Lung (tissue), 12 donors: Measurements from ENCODE around the gene CRYBG1. TPM values are rescaled to one million over a fixed set of nuclear protein-coding genes. Genes with fewer than 3 reads are reported as not detected.

ENCODE experiments used
- ATAC-seq: fragments of 200-7000 bp; cut with Tn5 transposase; one replicate; pipeline ENCODE4 v1.9.1; 2020; ENCODE audit warnings: moderate number of reproducible peaks; ENCODE audit not compliant: insufficient read depth, low FRiP score
- DNase-seq, 3 donors: peaks; one replicate each; pipeline ENCODE4 v3.0.0-alpha.2; 2013 to 2017
- H3K27ac ChIP-seq, 2 donors: one replicate each; pipeline ENCODE4 v1.5.1; 2013; ENCODE audit warnings: mild to moderate bottlenecking in 2 of 2, moderate library complexity in 2 of 2, control low read depth in 1 of 2, inconsistent platforms in 1 of 2, low read depth in 1 of 2, low read length in 1 of 2
- H3K27me3 ChIP-seq, 3 donors: one replicate each; pipeline ENCODE4 v1.5.1; 2013; ENCODE audit warnings: low read length in 2 of 3; ENCODE audit not compliant: control insufficient read depth in 3 of 3, insufficient read depth in 3 of 3
- H3K36me3 ChIP-seq, 4 donors: one replicate each; pipeline ENCODE4 v1.5.1; 2013; ENCODE audit warnings: low read length in 4 of 4, mild to moderate bottlenecking in 1 of 4, moderate library complexity in 1 of 4; ENCODE audit not compliant: control insufficient read depth in 4 of 4, insufficient read depth in 4 of 4
- H3K4me1 ChIP-seq, 5 donors: one replicate each; pipeline ENCODE4 v1.5.1; 2013; ENCODE audit warnings: low read length in 5 of 5, mild to moderate bottlenecking in 2 of 5, moderate library complexity in 1 of 5; ENCODE audit not compliant: control insufficient read depth in 5 of 5, insufficient read depth in 5 of 5
- H3K4me3 ChIP-seq: one replicate; pipeline ENCODE4 v1.5.1; 2013; ENCODE audit warnings: mild to moderate bottlenecking, control low read depth, moderate library complexity
- H3K9ac ChIP-seq, 2 donors: one replicate each; pipeline ENCODE4 v1.5.1; 2013; ENCODE audit warnings: low read length in 2 of 2, control low read depth in 1 of 2; ENCODE audit not compliant: insufficient read depth in 1 of 2
- H3K9me3 ChIP-seq, 4 donors: one replicate each; pipeline ENCODE4 v1.5.1; 2013; ENCODE audit warnings: low read length in 3 of 4, mild to moderate bottlenecking in 1 of 4, moderate library complexity in 1 of 4; ENCODE audit not compliant: control insufficient read depth in 4 of 4, insufficient read depth in 3 of 4
- WGBS, 2 donors: extraction: QIAGEN DNeasy Blood & Tissue Kit; methylation state at CpG; one replicate each; pipeline ENCODE4 v1.1.7; 2013; 5-methylcytosine and 5-hydroxymethylcytosine counted together
- polyA plus RNA-seq, 2 donors: library from polyadenylated mRNA; stranded (reverse); fragments of 200-250 nt; gene quantifications; one replicate each; pipeline ENCODE4 v1.2.1, GENCODE V29; 2013
- total RNA-seq, 2 donors: library from RNA; depleted of rRNA in 1 of 2; stranded (reverse); fragments of >200 nt in 1 of 2; gene quantifications; one replicate each; pipeline ENCODE4 v1.2.1, GENCODE V29; 2014 to 2021
- TF ChIP-seq, protein P1 (sequence below): IDR thresholded peaks from 2 replicates; pipeline ENCODE4 v1.5.1; 2012; ENCODE audit warnings: mild to moderate bottlenecking; ENCODE audit errors: control extremely low read depth, extremely low read depth
- donor health status: control.
- donor health status: control.
- donor health status: Bipolar disorder and iron deficiency.
- donor health status: healthy.
- donor health status: DM: yes; HTN: yes; CAD: no.

Gene CRYBG1
- total and polyA plus RNA-seq, 4 donors: 5.7 to 28.0 (median 12.6) TPM

DNA sequence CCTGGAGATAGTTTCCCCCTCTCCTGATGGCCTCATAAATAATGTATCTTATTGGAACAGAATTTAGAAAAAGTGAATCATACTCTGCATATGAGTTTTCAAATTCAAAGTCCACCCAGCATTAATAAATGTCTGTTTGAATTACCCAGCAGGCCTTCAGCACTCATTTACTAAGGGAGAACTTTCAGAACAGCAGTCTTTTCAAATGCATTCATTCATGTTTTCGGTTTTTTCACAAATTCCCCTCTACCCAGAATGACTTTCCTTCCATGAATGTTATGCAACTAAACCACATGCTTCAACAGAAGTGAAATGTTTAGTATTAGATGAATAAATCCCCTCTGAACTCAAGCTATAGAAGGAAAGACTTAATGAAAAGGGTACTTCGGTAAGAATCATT, 176.3 kb downstream of the CRYBG1 start:
- no peaks in the 10 kb centered on the region for H3K9me3 ChIP-seq
- no peaks in the 10 kb centered on the region for H3K27me3 ChIP-seq
- WGBS, 2 donors: 30 to 60% methylated on average over 2 of the region's 2 CpGs
- no peak overlapping the region for H3K9ac ChIP-seq
- H3K4me1 ChIP-seq: peaks cover 0 to 2% (median 0%) of the 10 kb centered on the region in 5 donors
- DNase-seq (no peak), ATAC-seq (no peak)
- no peak overlapping the region for H3K4me3 ChIP-seq
- H3K36me3 ChIP-seq: peaks cover 0 to 4% (median 0%) of the 10 kb centered on the region in 4 donors
- H3K27ac ChIP-seq: no peak overlapping the region
- TF ChIP-seq, protein P1, sequence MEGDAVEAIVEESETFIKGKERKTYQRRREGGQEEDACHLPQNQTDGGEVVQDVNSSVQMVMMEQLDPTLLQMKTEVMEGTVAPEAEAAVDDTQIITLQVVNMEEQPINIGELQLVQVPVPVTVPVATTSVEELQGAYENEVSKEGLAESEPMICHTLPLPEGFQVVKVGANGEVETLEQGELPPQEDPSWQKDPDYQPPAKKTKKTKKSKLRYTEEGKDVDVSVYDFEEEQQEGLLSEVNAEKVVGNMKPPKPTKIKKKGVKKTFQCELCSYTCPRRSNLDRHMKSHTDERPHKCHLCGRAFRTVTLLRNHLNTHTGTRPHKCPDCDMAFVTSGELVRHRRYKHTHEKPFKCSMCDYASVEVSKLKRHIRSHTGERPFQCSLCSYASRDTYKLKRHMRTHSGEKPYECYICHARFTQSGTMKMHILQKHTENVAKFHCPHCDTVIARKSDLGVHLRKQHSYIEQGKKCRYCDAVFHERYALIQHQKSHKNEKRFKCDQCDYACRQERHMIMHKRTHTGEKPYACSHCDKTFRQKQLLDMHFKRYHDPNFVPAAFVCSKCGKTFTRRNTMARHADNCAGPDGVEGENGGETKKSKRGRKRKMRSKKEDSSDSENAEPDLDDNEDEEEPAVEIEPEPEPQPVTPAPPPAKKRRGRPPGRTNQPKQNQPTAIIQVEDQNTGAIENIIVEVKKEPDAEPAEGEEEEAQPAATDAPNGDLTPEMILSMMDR: no peak

DNA sequence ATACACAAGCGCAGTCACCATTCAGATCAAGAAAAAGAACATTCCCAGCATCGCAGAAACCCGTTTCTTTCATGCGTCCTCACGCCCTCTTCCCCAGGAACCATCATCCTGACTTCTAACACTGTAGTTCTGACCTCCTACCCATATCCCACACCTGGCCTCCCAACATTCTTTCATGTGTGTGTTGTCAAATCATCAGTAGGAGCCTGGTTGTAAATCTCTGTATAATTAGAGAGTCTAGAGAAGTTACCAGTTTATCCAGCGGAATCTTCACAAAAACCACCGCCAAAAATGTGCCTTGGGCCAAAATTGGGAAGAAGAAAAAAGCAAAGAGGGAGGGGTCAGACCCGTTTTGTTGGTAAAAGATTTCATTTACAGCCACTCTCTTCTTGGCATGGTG, 177.1 kb downstream of the CRYBG1 start:
- no peak for ATAC-seq
- peaks cover 0 to 2% (median 0%) of the 10 kb centered on the region in 5 donors for H3K4me1 ChIP-seq
- H3K36me3 ChIP-seq: peaks cover 0 to 5% (median 0%) of the 10 kb centered on the region in 4 donors
- TF ChIP-seq, protein P1: no peak
- no peak overlapping the region for H3K27ac ChIP-seq
- no peaks in the 10 kb centered on the region for H3K27me3 ChIP-seq
- H3K9ac ChIP-seq: no peak overlapping the region
- 80 to 84% methylated on average over 8 of the region's 8 CpGs for WGBS, 2 donors
- H3K9me3 ChIP-seq: no peaks in the 10 kb centered on the region
- no peak overlapping the region for H3K4me3 ChIP-seq
- DNase-seq: no peak

DNA sequence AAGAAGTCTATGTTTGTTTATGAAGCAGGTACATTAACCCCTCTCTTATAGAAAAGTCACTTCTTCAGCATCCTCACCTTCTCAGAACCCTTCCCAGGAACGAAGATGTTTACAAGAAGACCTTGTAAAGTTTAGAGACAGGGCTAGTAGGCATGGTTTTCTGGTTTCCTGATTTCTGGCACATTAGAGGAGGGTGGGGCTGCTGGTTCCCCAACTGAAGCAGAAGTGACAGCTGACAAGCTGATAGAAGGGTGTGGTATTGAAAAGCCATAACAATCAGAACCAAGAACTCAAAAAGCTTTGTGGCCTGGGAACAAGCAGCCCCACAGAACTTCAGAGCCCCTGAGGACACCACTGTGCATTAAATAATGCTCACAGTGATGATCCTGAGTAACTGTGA, 177.6 kb downstream of the CRYBG1 start:
- H3K4me1 ChIP-seq: peaks cover 0 to 2% (median 0%) of the 10 kb centered on the region in 5 donors
- no peak overlapping the region for H3K4me3 ChIP-seq
- DNase-seq (no peak), ATAC-seq (no peak)
- TF ChIP-seq, protein P1: no peak
- H3K27me3 ChIP-seq: no peaks in the 10 kb centered on the region
- no peaks in the 10 kb centered on the region for H3K9me3 ChIP-seq
- H3K36me3 ChIP-seq: peaks cover 0 to 5% (median 0%) of the 10 kb centered on the region in 4 donors
- no peak overlapping the region for H3K27ac ChIP-seq
- no peak overlapping the region for H3K9ac ChIP-seq
- WGBS, 2 donors: 19 to 52% methylated on average over 1 of the region's 1 CpG

DNA sequence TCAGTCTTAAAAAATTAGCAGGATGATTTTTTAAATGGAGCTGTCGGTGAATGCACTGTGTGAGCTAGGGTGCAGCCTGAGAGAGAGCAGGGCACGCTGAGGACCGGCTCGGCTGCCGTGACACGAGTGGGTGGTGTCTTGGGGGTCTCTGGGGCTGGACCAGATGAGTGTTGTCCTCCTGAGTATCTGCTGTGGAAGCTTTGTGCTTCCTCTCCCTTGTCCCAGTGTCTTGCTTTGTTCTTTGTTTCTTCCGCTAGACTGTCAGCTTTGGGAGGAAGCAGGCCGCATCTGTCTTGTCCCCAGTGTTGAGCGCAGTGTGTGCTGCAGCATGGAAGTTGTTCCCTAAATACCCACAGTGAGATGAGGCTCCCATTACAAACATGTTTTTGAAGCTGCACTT, 179.4 kb downstream of the CRYBG1 start:
- no peak overlapping the region for H3K9ac ChIP-seq
- H3K9me3 ChIP-seq: no peaks in the 10 kb centered on the region
- no peaks in the 10 kb centered on the region for H3K27me3 ChIP-seq
- 65 to 68% methylated on average over 9 of the region's 9 CpGs for WGBS, 2 donors
- peaks cover 0 to 2% (median 0%) of the 10 kb centered on the region in 5 donors for H3K4me1 ChIP-seq
- TF ChIP-seq, protein P1: no peak
- no peak overlapping the region for H3K27ac ChIP-seq
- no peak for ATAC-seq
- H3K4me3 ChIP-seq: no peak overlapping the region
- DNase-seq: no peak
- peaks cover 0 to 5% (median 0%) of the 10 kb centered on the region in 4 donors for H3K36me3 ChIP-seq
